HG02623 (cell line): ENCODE data around the gene SMIM15.
"Not testable (repeated sequence)": the region's sequence is repeated elsewhere in the genome, so short reads cannot be mapped to it uniquely, and the experiment has no call there.

ENCODE experiments used
- ATAC-seq: cut with Tn5 transposase; IDR thresholded peaks from one replicate; pipeline ENCODE4 v1.9.1; 2021; ENCODE audit warnings: moderate library complexity; ENCODE audit not compliant: unreplicated experiment

Gene SMIM15, protein sequence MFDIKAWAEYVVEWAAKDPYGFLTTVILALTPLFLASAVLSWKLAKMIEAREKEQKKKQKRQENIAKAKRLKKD

DNA sequence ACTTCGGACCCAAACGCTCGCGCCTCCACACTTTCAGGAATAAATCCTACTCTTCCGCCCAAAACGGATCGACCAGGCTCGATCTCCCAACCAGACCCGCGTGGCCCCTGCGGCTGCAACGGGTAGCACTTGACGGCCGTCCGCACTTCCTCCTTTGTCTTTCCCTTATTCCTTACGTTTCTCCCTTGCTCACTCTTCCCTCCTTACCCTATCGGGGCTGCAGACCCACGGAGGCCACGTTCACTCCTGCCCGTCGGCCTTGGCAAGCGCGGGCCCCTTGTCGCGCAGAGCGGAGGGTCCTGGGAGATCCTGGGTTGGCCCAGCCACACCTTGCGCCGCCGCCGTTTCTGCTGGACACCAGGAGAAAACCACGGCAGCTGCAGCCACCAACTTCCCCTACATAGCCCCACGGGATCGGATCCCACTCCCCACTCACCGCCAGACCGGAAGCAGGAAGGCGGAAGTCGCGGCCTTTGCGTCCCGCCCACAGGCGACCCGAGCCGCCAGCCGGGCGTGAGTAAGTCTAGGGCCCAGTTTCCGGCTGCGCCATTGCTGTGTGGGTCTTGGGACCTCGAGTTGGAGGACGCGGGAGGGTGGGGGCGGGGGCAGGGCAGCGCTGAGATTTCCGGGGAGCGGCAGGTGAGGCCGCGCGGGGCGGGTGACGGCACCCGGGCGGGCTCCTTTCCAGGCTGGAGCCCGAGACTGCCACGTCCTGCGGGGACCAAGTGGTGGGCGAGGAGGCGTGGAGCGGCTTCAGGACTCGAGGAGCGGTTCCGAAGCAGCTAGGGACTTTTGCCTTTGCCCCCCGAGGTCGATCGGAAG lies at the start of gene SMIM15:
TSS of gene SMIM15 (minus strand) at position 459 of the 822 bp plus-strand sequence. CDS start 2,297 bp downstream, outside the sequence.
- ATAC-seq, result peak; percentile 95

DNA sequence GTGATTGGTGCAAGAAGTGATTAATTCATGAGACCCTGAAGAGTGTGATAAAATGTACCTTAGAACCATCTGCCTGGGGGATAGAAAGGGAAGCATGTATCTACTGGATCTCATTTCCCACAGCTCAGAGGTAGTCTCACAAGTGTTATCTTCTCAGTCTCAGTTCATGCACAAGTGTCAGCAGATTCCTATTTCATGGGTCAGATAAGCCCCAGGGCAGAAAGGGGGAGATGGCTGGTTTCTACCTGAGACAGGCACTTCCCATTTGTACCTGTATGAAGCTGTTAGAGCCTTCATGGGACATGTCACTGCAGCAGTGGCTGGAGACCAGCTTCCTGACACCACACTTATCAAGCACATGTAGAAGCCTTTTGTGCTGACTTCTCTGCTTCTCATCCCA lies 45.6 kb upstream of the SMIM15 start:
- ATAC-seq, result no peak

DNA sequence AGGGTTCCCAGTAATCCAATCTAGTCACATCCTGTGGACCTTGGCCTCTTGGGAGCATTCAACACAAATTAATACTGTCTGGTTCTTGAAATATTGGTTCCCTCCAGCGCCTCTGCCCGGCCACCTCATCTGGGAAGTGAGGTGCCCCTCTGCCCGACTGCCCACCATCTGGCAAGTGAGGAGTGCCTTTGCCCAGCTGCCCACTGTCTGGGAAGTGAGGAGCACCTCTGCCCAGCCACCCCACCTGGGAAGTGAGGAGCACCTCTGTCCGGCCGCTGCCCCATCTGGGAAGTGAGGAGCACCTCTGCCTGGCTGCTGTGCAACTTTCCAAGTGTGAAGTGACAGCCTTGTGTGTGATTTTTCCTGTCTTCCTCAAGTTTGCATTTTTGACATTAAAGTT lies 42.7 kb upstream of the SMIM15 start:
- ATAC-seq, result no peak

DNA sequence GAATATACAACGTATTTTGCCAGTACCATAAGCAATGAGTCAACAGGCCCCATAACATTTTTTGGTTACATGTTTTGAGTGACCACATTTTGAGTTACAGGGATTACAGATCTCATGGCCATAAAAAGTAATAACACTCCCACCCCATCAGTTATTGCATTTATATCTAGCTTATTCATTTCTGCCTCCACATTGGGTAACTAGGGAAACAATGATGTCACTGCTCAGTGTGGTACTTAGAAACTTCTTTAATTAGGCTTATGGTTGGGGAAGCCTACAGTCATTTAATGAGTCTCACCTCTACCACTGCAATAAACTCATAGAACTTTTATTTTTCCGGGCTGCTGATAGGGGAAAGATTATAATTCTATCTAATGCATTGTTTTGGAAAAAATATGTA lies 39.9 kb upstream of the SMIM15 start:
- no peak for ATAC-seq

DNA sequence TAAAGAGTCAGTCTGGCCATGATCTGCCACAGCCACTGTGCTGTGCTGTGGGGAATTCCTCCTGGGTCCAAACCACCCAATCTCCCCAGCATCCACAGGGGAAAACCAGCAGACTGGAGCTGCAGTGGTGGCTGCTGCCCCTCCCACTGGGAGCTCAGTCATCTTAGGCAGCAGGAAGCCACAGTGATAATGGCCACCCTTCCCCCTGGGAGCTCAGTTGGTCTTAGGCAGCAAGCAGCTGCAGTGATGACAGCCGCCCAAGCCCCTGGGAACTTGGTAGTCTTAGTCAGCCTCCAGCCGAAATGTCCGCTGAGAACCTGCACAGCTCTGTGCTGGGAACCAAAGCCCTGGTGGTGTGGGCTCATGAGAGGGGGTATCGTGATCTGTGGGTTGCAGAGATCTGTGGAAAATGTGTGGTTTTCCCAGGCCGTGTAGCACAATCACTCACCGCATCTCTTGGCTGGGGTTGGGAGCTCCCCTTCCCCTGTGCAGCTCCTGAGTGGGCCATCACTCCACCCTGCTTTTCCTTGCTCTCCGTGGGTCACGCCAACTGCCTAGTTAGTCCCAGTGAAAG lies 38.4 kb upstream of the SMIM15 start:
- no peak for ATAC-seq

DNA sequence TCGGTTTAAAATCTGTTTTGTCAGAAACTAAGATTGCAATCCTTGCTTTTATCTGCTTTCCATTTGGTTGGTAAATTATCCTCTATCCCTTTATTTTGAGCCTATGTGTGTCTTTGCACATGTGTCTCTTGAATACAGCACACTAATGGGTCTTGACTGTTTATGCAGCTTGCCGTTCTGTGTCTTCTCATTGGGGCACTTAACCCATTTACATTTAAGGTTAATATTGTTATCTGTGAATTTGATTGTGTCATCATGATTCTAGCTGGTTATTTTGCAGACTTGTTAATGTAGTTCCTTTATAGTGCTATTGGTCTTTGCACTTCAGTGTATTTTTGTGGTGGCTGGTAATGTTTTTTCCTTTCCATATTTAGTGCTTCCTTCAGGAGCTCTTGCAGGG lies 36.3 kb upstream of the SMIM15 start:
- ATAC-seq, result no peak

DNA sequence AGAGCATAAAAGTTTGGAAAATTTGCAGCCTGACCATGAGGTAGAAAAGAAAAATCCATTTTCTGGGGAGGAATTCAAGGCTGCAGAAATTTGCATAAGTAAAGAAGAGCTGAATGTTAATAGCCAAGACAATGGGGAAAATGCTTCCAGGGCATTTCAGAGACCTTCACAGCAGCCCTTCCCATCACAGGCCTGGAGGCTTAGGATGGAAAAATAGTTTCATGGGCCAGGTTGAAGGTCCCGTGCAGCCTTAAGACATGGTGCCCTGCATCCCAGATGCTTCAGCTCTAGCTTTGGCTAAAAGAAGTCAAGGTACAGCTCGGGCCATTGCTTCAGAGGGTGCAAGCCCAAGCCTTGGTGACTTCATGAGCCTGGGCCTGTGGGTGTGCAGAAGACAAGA lies 25.6 kb upstream of the SMIM15 start:
- not testable (repeated sequence) for ATAC-seq

DNA sequence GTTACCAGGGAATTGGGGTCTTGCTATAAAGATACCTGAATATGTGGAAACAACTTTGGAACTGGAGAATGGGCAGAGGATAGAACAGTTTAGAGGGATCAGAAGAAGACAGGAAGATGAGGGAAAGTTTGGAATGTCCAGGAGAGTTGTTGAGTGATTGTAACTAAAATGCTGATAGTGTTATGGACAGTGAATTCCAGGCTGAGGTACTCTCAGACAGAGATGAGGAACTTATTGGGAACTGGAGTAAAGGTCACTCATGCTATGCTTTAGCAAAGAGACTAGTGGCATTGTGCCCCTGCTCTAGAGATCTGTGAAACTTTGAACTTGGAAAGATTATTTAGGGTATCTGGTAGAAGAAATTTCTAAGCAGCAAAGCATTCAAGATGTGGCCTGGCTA lies 25.1 kb upstream of the SMIM15 start:
- ATAC-seq, result not testable (repeated sequence)

DNA sequence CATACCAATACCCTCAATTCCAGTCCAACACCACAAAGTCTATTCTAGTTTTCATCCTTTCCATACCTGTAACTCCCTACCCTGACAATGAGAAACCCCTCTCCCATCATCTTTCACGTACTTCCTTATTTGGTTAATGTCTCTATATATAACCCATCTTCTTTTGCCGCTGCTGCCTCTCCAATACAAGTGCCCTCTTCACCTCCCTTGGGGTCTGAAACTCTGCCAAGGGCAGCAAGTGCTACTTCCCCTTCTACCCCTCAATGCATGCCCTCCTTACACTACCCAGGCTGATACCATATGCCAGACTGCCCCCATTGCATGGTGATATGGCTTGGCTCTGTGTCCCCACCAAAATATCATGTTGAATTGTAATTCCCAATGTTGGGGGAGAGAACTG lies 24.4 kb upstream of the SMIM15 start:
- ATAC-seq, result no peak

DNA sequence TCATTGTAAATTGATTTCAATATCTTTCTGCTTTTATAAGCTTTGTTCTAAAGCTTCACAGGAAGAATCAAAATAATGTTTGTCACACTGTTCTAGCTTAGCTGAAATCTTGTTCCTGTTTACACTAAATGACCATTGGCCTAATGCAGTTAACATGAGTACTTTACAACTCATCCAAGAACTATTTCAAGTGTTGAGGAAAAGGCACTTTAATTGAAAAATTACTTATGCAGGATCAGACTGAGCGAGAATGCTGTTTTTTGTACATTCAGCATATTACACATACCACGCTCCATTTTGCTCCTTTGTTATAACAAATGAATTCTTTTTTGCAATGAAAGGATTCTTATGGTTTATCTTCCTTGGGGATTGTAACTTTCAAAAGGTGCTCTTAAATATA lies 22.4 kb upstream of the SMIM15 start:
- no peak for ATAC-seq

DNA sequence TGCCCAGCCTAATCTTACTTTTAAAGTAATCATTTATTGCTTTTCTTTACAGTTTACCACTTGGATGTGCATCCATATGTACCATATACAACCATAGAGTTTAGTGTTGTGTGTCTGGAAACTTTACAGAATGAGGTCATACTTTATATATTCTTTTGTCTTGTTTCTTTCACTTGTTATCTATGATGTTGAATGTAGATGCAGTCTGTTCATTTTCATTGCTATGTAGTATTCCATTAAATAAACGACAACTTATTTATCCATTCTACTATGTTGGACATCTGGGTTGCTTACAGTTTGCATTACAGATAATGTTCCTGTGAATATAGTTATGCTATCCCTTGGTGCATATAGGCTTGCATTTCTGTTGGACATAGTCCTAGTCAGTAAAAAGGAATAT lies 21.3 kb upstream of the SMIM15 start:
- no peak for ATAC-seq

DNA sequence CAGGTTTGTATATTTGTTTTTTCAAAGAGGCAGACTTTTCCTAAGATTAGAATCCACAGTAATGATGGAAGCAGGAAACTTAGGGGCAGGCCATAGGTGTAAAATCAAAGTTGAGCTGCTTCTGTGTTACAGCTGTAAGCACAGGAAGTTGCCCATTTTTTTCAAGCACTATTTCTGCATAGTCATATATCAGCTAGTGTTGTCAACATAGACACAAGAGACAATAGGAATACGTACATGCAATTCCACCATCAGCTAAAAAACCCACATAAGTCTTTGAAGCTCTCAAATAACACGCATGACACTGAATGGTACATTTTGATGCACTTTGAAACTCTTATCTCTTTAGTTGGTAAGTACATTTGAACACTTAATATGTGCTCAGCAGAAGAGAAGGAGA lies 20.2 kb upstream of the SMIM15 start:
- no peak for ATAC-seq

DNA sequence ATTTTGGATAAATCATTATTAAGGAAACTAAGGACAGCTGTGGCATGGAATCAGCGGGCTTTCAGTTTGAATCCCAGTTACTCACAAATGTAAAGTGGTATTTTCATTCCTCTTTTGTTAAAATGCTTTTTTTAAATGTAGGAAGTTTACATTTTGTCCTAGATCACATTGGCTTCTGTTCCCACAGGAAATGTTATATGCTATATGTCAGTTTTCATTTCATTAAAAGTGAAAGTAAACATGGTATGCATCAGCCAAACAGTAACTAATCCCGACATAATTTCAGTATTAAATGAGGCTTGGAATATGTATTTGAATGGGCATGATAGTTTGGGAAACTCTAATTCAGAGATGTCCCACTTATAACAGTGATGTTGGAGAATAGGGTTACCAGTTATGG lies 18.6 kb upstream of the SMIM15 start:
- no peak for ATAC-seq

DNA sequence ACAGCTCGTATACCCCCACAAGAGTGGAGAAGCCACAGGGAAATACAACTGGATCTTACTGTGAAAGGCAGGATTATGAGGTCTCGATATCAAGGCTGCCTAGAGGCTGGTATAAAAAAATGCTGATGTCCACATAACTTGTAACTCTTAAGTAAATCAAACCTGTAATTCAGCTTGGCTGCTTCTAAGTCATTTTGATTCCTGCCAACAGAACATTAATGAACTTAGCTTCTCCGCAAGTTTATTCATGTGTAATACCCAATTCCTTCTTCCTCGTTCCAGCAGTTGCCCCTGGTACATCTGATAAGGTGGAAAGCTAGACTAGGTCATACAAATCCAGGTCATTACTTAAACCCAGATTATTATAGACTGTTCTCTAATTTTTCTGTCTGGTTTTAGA lies 16.4 kb upstream of the SMIM15 start:
- ATAC-seq, result no peak

DNA sequence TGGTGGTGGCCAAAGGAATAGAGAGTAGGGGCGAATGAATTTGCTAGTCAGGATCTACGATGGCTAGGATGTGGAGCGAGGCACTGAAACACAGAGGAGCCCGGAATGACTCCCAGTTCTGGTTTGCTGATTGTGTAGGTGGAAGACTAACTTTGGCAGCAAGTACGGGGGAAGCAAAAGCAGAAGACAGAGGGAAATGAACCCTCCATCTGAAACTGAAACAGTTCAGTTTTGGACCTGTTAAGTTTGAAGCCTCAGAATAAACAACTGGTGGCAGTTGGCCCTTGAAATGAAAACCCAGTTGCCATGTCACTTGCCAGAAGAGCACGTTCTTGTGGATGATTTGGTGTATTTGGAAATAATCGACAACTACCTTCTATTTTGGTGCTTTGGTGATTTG lies 15.4 kb upstream of the SMIM15 start:
- peak; percentile 83 for ATAC-seq

DNA sequence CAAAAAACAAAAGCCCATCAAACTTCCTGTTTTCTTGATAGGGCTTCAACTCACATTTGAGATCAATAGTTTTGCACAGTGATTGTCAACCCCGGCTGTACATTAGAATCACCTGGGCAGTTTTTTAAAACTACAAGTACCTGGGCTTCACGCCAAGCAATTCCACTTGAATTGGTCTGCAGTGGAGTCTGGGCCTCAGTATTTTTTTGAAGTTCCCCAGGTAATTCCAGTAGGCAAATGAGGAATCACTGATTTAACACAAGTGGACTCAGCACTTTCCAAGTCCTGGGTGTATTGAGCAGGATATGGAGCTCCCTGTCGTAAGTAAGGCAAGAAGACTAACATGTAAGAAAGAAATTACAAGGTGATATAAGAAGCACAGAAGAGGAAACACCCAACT lies 14.8 kb upstream of the SMIM15 start:
- ATAC-seq, result no peak

DNA sequence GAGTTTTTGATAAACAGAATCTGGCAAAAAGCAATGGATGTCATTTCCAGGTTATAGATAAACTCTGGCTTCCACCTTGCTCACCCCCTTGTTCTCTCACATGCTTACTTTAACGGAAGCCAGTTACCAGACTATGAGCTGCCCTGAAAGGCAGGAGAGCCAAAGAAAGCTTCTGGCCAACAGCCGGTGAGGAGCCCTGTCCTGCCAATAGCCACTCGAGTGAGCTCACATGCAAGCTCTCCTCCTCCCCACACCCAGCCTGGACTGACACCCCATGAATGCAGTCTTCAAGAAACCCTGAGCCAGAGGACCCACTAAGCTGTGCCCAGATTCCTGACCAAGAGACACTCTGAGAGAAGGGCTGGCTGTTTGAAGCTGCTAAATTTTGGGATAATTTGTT lies 14.4 kb upstream of the SMIM15 start:
- ATAC-seq, result no peak

DNA sequence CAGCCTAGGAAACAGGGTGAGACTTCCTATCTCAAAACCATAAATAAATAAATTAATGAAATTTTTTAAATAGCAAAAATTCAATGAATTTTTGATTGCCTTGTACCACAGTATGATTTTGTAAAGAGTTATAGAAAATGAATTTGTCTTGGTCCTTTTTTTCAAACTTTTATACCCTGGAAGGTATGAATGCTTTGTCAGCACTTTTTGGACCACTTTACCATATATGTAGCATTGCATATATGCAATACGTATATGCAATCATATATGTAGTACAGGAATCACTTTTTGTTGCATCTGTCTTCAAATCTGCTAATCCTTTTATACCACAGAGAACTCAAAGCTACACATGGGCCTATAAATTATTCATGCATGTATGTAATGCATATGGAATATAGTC lies 9.2 kb upstream of the SMIM15 start:
- ATAC-seq, result no peak

DNA sequence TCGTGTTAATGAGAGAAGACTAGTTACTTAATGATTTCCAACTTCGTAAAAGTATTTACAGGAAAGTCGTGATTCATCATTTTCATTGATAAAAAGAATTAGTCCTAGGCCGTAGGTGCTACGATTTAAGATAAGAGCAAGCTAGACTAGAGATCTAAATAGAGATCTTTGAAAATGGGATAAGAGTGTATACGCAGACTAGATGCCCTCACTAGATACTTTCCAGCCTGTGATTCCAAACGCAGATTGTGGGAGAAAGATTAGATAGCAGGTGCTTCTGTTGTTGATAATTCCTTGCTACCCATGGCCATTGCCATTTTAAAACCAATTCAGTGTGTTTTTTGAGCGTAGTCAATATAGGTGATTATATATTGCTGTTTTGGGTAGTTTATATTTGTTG lies 6.7 kb upstream of the SMIM15 start:
- no peak for ATAC-seq

DNA sequence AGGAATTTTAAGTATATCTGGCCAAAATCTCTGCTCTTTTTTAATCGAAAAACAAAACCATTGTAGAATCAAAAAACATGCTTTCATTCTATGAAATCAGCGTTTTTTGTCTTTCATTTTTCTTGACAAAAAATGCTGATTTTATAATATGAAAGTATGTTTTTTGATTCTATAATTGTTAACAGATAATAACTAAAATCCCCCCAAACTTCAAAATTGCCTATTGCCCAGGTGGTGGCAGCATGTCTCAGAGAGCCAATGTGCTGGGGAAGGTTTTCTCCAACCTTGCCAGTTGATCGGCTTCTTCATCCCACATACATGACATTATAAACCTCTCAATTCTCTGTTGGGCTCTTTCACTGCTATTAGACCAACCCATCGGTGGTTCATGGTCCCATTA lies 5.1 kb upstream of the SMIM15 start:
- no peak for ATAC-seq

DNA sequence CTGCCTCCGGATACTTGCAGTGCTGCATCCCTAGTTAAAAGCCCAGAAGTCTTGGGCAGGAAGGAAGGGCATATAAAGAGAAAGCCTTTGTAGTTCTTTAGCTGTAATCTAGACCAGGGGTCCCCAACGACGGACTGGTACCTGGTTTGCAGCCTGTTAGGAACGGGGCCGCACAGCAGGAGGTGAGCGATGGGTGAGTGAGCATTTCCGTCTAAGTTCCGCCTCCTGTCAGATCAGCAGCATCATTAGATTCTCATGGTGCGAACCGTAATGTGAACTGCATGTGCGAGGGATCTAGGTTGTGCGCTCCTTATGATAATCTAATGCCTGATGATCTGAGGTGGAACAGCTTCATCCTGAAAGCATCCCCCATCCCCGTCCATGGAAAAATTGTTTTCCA lies 1.6 kb upstream of the SMIM15 start:
- ATAC-seq, result no peak

DNA sequence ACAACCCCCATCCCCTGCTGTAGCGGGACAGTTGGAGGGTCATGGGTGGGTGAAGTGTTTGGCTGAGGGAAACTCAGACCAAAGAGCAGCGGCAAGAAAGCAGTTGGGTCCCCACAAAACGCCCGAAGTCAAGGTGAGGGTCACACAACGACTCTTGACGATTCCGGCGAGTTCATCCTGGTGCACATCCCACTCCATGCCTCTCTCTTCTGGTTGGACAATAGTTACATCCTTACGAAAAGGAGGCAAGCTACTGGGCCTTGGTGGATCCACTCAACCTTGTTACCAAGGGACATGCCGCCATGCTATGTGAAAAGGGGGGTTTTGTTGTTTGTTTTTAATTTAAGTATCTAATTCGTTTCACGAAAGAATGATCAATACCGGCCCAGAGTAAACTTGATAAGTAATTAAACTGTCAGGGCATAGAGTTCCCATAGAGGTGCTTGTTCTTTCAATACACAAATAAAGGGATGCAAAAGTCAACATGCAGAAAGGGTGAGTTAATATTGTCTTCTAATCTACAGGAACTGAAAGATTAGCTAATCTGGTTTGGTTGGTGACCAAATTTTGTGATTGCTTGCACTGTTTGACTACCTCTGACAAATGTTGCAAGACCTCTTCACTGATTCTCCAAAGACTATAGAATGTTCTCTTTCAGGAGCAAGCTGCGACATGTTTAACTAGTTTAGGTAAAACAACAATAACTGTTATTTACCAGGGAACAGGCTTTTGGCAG lies 732 bp upstream of the SMIM15 start:
- no peak for ATAC-seq
